Body of pancreas (tissue), 4 donors: ENCODE data around the gene ZNF773.

Source experiments
- POLR2A ChIP-seq, 3 donors: fragments of 450-650 bp; IDR thresholded peaks; one replicate each; pipeline ENCODE4 v1.6.1; 2016; ENCODE audit warnings: antibody characterized with exemption in 3 of 3, mild to moderate bottlenecking in 2 of 3
- TF ChIP-seq, protein P1 (sequence below), 7 experiments: fragments of 450-650 bp in 4 of 7; fragments of 200-600 bp in 3 of 7; sonication (generic) in 3 of 7; IDR thresholded peaks; one replicate each; pipeline ENCODE4 v1.5.1; 2016 to 2019; ENCODE audit warnings: antibody characterized with exemption in 7 of 7

DNA sequence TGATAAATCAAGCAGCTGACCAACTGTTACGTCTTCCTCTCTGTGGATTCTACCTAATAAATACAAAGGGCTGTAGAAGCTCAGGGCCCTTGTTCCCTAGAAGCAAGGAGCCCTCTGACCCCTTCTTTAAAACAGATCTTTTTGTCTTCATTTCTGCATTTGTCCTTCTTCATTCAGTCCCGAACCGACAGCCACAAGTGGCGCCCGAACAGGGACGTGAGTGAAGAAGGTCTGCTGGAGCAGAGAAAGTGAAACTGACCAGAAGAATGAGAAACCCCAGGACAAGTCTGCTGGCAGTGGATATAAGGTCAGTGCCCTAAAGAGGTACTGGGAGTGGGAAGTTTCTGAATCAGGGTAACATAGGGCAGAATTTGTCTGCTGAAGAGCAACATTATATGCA is 13.1 kb downstream of the ZNF773 start:
- TF ChIP-seq, protein P1, sequence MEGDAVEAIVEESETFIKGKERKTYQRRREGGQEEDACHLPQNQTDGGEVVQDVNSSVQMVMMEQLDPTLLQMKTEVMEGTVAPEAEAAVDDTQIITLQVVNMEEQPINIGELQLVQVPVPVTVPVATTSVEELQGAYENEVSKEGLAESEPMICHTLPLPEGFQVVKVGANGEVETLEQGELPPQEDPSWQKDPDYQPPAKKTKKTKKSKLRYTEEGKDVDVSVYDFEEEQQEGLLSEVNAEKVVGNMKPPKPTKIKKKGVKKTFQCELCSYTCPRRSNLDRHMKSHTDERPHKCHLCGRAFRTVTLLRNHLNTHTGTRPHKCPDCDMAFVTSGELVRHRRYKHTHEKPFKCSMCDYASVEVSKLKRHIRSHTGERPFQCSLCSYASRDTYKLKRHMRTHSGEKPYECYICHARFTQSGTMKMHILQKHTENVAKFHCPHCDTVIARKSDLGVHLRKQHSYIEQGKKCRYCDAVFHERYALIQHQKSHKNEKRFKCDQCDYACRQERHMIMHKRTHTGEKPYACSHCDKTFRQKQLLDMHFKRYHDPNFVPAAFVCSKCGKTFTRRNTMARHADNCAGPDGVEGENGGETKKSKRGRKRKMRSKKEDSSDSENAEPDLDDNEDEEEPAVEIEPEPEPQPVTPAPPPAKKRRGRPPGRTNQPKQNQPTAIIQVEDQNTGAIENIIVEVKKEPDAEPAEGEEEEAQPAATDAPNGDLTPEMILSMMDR (IDR thresholded peaks at IDR 0.05): no peak
- no peak for TF ChIP-seq POLR2A (IDR thresholded peaks at IDR 0.05)
